ENCODE data around the gene CMPK1.
A peak's percentile ranks its signal among the peaks of the same experiment; 100 is the strongest.
"Not testable (repeated sequence)": the region's sequence is repeated elsewhere in the genome, so short reads cannot be mapped to it uniquely, and the experiment has no call there.

CMPK1 gene, protein sequence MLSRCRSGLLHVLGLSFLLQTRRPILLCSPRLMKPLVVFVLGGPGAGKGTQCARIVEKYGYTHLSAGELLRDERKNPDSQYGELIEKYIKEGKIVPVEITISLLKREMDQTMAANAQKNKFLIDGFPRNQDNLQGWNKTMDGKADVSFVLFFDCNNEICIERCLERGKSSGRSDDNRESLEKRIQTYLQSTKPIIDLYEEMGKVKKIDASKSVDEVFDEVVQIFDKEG

DNA sequence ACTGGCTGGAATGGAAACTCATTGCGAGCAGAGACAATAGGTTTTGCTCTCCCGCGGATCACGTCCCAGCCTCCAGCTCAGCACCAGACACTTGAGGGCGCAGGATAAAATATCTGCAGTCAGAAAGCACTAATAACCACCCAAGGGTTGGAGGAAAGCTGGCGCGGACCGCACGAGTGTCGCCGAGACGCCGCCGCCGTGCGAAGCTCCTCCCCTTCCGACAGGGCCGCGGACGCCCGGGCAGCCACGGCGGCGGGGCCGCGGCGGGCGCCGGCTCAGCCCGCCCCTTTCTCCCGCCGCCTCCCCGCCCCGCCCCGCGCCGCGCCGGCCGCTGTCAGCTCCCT is at the start of gene CMPK1:
Gene CMPK1, plus strand, starts transcription at position 213 of the 344 bp plus-strand sequence. CDS start 156 bp downstream, outside the sequence.
- DNase-seq, result peak; percentile 87

DNA sequence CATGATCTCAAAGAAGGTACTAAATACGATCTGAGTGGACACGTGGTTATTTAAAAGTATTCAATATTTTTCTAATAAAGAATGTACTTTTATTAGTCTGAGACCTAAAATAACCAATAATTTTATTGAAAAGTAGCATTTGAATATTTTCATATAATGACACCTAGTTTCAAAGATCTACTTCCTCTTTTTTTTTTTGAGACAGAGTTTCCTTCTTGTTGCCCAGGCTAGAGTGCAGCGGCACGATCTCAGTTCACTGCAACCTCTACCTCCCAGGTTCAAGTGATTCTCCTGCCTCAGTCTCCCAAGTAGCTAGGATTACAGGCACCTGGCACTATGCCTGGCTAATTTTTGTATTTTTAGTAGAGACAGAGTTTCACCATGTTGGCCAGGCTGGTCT is 45.5 kb upstream of the CMPK1 start:
- DNase-seq, result not testable (repeated sequence)

DNA sequence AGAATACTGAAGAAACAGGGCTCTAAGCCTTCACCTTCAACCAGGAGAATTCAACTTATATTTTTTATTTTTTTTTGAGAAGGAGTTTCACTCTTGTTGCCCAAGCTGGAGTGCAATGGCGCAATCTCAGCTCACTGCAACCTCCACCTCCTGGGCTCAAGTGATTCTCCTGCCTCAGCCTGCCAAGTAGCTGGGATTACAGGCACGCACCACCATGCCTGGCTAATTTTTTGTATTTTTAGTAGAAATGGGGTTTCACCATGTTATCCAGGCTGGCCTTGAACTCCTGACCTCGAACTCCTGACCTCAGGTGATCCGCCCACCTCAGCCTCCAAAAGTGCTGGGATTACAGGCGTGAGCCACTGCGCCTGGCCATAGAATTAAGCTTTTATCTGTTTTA is 38.7 kb upstream of the CMPK1 start:
- not testable (repeated sequence) for DNase-seq

DNA sequence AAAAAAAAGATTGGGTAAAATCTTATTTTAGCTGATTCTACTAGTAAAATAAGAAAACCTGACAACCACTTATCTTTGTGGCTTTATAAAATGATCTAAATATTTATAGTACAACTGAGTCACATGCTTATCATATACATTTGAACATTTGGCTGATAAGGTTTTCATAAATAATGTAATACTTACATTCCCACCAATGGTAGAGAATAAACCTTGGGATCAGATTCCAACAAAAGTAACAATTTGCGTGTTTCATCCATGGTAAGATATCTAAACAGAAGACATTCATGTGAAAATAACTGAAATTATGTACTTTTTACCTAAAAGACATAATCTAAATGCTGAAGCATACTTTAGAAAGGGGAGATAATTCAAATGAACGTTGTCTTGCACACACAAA is 38.0 kb upstream of the CMPK1 start:
- no peak for DNase-seq

DNA sequence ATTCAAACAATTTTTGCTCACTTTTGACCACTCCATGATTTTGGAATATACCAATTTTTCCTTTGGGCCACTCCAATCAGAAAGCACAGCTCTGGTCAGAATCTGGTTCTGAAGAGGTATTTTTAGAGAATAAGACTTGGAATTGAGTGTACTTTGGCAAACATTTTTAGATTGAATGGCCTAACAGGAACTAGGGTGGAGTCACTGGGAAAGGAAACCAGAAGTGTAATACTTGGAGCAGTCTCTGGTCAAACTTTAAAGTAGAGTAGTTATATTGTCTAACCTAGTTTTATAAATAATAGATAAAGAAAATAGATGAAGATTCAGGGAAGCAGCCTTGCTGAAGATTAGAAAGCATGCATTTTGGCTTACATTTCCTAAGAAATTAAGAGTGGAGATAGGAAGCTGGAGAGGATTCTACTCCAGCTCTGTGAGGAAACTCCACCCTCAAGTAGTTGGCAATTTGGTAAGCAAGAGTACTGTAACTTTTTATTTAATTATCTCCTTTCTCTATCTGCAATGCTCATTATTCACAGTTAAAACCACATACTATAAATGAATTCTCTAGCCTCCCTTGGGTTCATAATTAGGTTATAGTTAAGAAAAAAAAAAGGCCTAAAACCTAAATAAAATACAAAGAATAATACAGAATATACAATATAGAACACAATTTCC is 35.4 kb upstream of the CMPK1 start:
- no peak for DNase-seq

DNA sequence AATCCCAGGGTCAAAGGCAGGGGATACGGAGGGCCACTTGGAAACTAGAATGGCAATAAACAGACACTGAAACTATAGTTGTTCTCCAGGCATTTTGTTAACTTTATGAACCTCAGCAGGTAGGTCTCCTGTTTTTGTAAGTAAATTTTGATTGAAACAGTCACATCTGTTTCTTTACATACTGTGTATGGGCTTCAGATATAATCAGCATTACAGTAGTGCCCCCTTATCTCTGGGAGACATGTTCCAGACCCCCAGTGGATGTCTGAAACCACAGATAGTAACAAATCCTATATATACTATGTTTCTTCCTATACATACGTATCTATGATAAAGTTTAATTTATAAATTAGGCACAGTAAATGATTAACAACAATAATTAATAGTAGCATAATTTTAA is 31.1 kb upstream of the CMPK1 start:
- no peak for DNase-seq

DNA sequence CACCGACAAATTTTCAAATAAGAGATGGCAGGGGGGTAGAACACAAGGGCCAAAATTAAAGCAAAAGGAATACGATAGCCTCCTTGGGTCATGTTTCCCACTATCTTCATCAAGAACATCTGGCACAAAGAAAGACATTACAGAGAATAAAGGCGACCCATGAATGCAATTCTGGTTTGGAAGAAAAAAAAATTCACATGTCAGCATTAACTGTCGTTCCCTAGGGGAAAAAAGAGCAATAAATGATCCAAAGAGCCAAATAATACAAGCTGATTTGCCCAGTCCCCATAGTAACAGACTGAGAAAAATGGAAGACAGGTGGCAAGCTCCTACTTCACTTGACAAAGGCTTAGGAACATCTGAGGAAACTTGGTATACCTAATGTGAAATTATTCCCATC is 24.2 kb upstream of the CMPK1 start:
- DNase-seq, result no peak

DNA sequence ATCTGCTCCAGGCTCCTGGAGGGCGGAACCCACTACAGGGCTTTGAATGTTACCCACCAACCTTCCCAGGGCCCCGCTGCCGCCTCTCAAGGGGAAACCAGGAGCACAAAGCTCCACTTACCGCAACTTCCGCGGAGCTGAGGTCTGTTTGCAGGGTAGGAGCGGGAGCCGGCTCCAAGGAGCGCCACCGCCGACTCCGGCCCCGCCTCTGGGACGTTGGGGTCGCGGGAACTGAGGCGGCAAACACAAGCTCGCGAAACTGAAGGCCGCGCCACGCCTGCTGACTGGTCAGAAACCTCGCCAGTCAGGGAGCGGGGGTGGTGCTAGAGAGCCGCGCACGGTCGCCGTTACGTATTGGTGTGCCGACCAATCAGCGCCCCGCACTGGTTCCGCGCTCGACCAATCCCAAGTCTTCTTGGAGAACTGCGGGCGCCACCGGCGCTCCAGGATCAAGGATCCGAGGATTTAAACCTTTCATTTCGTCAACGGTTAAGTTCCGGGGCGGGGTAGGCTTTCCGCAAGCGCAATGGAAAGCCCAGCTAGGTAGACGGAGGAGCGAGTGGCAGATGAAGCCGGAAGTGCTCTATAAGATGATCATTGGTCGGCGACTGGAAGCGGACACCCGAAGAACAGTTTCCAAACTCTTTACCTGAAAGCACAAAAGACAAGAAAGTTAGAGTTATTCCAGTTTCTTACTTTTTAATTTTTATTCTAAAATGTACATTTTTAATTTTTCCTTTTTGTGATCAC is 19.5 kb upstream of the CMPK1 start, which contains the start of gene STIL:
Gene STIL, minus strand, starts transcription at position 233 of the 750 bp plus-strand sequence. CDS start 3,828 bp downstream, outside the sequence.
- DNase-seq, result peak; percentile 100

DNA sequence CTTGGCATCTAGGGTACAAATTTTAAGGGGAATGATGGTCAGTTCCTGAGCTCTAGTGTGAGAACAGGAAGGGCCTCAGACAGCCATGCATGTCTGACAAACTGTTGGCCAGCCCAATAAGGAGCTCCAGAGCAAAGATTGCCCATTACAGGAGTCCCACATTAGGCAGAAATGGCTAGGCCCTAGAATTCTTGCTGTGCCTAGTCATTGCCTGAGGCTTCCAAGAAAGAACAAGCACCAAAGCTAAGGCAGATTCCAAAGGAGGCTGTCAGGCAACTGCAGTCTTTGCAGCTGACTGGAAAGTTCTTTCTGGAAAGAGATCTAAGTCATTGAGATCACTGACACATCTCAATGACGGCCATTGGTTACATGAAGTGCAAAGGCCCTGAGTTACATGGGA is 15.7 kb upstream of the CMPK1 start:
- no peak for DNase-seq

DNA sequence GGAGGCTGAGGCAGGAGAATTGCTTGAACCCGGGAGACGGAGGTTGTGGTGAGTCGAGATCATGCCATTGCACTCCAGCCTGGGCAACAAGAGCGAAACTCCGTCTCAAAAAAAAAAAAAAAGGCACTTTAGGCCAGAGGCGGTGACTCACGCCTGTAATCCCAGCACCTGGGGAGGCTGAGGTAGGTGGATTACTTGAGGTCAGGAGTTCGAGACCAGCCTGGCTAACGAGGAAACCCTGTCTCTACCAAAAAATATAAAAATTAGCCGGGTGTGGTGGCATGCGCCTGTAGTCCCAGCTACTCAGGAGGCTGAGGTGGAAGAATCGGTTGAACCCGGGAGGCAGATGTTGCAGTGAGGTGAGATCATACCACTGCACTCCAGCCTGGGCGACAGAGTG is 13.6 kb upstream of the CMPK1 start:
- DNase-seq, result not testable (repeated sequence)

DNA sequence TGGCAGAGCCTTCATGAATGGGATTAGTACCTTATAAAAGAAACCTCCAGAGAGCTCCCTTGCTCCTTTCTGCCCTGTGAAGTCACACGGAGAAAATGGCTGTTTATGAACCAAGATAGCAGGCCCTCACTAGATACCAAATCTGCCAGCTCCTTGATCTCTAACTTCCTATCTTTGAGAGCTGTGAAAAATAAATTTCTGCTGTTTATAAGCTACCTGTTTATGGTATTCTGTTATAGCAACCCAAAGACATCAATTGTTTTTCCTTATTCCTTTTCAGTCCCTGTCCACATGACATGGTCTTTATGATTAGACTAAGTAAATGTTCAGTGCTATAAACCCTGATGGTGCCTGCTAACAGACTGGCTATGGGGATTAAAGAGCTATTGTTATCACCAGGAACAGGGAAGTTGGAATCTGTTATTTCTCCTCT is 10.0 kb upstream of the CMPK1 start:
- no peak for DNase-seq

DNA sequence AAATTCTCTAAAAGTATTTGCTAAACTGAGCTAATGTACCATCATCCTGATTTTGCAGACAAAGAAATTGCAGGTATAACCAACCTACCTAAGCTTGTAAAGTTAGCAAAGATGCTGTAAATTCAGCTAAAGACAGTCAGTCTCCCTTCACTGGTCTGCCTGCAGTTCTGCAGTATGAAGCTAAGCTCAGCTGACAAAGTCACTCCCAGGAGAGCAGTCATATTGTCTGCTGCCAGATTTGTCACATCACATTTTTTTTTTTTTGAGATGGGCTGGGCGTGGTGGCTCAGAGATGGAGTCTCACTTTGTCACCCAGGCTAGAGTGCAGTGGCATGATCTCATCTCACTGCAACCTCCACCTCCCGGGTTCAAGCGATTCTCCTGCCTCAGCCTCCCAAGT is 8.9 kb upstream of the CMPK1 start:
- no peak for DNase-seq

DNA sequence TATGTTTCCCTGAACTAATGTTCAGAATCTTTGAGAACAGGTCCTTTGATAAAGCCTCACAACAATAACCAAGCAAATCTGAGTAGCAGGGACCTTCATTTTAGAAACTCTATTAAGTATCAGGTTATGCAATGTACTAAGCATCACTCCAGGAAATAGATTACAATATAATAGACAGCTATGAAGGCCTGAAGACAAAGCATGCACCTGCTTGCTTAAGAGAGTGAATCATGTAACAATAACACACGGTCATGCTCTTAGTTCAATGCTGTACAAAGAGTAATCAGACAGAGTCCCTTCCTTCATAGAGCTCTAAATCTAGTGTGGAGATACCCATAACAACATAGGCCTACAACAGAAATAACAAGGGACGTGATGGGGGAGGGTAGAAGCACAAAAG is 8.1 kb upstream of the CMPK1 start:
- DNase-seq, result no peak

DNA sequence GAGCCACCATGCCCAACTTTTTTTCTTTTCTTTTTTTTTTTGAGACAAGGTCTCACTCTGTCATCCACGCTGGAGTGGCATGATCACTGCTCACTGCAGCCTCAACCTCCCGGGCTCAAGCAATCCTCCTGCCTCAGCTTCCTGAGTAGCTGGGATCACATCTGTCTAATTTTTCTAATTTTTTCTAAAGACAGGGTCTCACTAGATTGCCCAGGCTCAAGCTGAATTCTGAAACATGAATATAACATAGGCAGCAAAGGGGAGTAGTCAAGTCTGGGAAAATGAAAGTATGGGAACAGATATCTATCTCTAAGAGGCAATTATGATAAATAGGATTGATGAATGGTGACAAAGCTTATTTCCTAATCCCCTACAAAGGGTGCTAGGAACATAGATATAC is 7.3 kb upstream of the CMPK1 start:
- no peak for DNase-seq

DNA sequence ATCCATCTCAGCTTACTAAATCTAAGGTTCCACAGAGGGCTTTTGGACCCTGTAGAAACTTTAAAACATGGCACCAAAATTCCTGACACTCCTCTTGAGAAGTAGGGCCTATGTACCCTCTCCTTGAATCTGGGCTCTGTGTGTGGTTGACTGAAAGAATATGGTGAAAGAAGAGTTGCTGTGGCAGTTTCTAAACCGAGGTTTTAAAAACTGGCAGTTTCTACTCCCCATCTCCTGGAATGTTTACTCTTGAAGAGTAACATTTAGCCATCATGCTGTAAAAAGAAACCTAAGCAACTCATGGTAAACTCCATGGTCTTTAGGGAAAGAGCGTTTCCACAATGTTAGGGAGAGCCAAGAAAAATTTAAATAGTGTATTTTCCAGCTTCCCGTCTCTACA is 4.6 kb upstream of the CMPK1 start:
- no peak for DNase-seq

DNA sequence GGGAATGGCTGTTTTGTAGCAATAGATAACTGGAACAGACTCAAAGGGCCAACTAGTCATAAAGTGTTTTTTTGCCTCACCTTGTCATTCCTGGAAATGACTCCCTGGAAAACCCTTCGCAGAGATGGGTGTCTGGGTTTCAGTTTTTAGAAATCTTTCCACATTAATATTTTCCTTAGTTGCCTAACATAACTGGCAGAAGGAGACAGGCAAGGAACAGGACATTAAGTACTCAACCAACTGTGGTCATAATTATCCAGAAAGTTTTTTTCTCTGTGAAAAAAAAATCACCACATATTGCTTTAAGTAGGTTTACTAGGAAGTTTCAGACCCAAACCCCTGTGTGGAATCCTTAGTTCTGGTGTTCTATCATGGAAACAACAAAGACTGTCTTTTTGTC is 3.4 kb upstream of the CMPK1 start:
- no peak for DNase-seq

DNA sequence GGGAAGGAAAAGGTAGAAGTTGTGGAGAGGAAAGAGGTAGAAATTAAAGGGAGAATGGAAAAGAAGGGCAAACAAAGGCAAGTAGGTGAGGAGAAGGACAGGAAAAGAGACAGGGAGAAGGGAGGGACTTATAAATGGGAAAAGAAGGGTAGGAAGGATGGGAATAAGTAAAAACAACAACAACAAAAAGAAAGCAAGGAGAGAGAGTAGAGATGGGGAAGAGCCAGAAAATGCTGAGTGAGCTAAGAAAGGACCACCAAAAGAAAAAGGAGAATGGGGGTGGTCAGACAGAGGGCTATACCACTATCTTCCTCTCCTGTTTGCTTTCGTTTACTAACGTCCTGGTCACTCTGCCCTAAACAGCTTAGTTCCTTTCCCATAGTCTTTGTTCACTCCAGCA is 1.7 kb upstream of the CMPK1 start:
- no peak for DNase-seq

DNA sequence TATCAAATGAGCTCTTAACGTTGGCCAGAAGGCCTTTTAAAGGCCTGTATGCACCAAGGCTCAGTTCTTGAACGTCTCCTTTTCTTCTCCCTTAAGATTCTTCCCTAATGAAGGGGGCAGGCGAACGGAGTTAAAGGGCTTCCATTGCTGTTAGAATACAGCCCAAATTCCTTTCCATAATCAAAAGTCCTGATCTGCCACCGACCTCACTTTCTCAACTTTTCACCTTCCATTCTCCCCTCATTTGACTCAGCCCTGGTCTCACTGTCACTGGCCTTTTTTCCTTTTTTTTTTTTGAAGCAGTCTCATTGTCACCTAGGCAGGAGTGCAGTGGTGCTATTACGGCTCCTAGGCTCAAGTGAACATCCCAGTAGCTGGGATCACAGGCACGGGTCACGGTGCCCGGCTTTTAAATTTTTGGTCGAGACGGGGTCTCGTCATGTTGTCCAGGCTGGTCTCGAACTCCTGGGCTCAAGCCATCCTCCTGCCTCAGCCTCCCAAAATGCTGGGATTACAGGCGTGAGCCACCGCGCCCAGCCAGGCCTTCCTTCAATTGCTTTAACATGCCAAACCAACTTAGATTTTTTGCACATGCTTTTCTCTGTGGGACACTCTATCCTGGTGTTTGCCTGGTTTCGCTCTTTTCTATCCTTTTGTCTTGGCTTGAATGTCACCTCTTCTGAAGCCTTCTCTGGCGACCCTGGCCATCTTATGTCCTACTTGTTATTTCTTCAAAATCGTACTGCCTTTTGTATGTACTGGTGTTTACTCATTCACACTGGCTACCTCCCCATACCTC is 612 bp upstream of the CMPK1 start:
- no peak for DNase-seq

DNA sequence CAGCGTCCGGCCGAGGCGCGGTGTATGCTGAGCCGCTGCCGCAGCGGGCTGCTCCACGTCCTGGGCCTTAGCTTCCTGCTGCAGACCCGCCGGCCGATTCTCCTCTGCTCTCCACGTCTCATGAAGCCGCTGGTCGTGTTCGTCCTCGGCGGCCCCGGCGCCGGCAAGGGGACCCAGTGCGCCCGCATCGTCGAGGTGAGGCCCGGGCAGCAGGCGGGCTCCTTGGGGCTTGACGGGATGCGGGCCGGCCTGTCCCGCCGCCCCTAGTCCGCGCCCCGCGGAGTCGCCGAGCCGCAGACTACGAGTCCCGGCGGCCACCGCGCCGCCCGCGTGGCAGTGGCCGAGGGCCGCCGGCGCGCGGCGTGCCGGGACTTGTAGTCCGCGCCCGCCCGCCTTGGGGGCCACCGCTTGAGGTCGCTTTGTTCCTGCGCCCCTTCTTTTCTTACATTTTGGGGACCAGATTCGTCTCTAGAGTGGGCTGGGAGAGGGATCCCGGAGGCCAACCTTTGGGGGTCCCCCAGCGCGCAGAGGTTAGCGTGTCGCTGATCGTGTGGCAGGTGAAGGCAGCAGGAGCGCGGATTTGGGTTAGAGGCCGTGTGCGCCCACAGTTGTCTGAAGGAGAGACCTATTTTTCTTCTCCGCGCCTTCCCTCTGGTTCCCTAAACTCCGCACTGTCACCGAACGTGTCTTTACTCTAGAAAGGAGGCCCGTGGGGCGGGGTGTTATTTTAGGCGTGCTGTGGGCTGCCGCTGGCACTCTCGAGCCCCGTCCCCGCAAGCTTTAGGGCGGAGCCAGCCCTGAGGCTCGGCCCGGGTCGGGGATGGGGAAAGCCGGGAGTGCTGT is 553 bp downstream of the CMPK1 start:
- DNase-seq, result peak; percentile 69

DNA sequence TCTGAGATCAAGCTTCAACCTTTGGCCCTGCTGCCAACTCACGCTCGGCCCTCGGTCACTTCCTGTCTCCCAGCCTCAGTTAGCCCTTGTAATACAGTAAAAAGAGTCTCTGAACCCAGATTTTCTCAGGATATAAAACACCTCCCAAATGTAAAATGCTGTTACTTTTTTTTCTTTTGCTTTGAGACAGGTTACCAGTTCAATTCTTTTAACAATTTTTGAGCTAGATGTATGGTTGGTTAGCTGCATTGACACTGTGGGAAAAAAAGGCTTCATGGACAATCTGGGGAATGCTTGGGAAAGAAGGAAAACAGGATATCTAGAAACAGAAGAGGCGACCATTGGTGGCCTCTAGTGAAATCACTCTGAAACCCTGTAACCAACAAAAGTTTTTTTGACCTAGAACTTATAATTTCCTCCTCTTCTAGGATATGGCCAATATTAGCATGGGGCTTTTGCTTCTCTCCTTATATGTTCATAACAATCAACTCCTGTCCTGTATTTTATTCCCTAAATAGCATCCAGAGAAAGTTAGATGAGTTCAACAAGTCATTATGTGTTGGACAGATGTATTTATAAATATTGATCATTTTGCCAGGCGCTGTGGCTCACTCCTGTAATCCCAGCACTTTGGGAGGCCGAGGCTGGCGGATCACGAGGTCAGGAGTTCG is 1.3 kb downstream of the CMPK1 start:
- no peak for DNase-seq

DNA sequence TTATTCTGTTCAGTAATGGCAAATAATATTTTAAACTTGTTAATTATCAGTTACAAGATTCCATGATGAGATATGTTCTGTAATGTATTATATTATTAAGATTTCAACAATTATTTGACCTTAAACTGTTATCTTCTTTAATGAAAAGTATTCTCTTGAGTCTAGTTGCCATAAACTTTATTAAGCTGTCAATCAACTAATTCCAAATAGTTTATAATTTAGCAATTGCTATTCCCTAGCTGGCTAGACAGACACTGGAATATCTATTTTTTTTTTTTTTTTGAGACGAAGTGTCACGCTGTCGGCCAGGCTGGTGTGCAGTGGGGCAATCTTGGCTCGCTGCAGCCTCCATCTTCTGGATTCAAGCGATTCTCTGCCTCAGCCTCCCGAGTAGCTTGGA is 3.8 kb downstream of the CMPK1 start:
- no peak for DNase-seq

All from NCI-H1105 (cell line).